NOMO-1 treated with DMSO at 0.1 percent for 48 hours (cell line): ENCODE data around the gene TBC1D14.
A peak's percentile ranks its signal among the peaks of the same experiment; 100 is the strongest.

Experiments
- DNase-seq: peaks from one replicate; lab custom pipeline; 2025; ENCODE audit not compliant: unreplicated experiment; lab: John Stamatoyannopoulos, UW

The TBC1D14 gene

DNA sequence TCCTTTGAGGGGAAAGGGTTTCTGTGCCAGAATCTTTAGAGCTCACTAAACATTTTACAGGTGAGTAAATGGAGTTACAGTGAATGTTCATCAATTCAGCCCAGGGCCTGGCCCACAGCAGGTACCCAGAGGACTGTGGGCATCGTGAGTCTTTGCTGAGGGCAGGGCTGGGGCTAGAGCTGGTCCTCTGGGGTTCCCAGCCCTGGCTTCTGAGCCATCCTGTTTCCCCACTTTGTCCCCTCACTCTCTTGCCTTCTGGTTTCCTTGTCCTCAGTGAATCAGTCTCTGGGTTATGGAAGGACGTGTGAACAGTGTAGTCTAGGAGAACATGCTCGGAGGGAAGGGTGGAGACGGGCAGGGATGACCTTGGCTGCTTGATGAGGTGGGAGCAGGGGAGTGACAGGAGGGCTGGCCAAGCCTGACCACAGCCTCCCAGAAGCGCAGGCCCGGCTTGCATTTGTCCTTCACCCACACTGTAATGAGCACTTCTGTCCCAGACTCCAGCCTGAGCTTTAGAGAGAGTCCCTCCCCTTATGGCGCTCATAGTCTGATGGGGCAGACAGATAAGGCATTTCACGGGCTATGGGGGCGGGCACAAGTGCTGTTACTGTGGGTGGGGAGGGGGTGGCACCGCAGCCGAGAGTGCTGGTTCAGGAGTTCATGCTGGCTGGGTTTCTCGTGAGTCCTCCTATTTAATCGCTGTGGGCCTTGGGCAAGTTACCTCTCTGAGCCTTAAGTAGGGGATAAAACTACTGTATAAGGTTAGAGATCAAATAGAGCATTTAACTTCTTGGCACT, 17.3 kb downstream of the TBC1D14 start:
- no peak for DNase-seq

DNA sequence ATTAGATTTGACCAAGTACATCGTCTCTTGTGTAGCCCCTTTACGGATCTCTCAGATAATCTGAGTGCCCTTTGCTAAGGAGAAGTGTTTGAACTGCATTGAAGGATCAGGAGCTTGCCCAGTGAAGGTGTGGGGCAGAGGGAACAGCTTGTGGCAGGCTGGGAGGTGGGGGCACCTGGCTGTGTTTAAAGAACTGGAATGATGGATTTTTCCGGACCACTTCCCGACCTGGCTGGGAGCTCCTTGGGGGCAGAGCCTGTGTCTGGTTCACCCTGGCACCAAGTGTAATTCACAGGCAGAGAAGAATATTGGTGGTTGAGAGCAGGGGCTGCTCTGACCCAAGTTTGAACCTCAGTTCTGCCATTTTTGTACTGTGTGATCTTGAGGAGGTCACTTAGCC, 18.5 kb downstream of the TBC1D14 start:
- no peak for DNase-seq

DNA sequence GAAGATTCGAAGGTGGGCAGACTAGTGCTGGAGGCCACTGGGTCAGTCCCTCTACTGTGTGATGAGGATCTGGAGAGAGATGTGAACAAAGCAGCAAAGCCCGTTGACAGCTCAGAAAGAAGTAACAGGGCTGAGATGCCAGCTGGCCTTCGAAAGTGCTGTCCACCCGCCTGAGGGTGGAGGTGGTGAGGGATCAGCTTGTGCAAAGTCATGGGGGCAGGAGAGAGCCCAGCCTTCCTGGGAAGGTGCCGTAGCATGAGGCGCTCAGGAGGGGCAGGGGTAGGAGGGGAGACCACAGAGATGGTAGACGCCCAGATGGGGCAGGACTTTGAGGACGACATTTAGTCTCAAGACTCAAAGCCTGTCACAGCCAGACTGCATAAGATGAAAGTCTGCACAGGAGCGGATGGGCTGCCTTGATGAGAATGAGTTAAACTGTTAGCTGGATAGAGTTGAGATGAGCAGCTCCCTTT, 19.7 kb downstream of the TBC1D14 start:
- DNase-seq = no peak

DNA sequence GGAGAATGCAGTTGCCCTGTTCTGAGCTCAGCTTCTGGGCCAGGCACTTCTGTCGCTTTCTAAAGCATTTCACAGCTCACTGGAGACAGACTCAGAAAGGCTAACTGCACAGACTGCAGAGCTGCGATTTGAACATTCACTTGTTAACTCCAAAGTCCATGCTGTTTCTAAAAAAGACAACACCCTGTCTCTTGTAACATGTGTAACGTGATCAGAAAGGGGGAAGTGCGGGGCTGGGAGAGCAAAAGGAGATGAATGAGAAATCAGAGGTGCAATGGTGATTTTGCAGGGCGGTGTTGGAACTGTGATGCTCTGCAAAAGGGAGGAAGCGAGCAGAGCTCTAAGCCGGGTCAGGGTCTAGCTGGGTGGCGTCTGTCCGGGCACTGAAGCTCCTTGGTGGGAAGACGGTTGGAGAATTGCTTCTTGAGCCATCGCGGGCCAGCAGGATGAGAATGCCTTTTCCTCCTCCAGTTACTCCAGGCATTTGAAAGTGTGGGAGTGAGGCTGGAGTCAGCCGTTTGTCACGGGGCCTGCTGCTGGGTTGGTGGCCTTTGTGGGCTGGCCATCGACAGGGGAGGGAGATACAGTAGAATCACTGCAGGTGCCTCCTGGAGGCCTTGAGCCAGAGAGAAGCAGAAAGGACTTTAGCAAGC, 20.3 kb downstream of the TBC1D14 start:
- peak; percentile 76 for DNase-seq

DNA sequence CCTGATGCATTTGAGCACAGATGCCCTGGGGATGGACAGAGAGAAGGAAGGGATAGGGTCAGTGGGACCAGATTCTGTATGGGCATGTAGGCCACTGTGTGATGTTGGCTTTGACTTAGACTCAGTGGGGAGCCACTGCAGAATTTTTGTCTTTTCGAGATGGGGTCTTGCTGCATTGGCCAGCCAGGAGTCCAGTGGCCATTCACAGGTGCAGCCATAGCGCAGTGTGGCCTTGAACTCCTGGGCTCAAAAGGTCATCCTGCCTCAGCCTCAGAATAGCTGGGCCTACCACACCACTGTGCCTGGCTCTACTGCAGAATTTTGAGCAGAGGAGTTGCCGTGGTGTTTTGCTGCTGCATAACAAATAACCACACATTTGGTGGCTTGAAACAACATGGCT, 22.8 kb downstream of the TBC1D14 start:
- no peak for DNase-seq

DNA sequence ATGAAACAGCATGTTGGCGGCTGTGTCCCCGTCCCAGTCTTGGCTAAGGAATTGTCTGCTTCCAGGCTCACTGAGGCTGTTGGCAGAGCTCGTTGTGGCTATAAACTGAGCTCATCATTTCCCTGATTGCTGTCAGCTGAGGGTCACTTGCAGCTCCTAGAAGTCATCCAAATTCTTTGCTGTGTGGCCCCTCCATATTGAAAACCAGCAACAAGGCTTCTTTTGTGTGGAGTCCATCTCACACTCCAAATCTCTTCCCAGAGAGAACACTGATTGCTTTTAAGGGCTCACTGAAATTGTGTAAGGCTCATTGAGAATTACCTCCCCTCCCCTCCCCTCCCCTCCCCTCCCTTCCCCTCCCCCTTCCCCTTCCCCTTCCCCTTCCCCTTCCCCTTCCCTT, 23.3 kb downstream of the TBC1D14 start:
- DNase-seq = no peak

DNA sequence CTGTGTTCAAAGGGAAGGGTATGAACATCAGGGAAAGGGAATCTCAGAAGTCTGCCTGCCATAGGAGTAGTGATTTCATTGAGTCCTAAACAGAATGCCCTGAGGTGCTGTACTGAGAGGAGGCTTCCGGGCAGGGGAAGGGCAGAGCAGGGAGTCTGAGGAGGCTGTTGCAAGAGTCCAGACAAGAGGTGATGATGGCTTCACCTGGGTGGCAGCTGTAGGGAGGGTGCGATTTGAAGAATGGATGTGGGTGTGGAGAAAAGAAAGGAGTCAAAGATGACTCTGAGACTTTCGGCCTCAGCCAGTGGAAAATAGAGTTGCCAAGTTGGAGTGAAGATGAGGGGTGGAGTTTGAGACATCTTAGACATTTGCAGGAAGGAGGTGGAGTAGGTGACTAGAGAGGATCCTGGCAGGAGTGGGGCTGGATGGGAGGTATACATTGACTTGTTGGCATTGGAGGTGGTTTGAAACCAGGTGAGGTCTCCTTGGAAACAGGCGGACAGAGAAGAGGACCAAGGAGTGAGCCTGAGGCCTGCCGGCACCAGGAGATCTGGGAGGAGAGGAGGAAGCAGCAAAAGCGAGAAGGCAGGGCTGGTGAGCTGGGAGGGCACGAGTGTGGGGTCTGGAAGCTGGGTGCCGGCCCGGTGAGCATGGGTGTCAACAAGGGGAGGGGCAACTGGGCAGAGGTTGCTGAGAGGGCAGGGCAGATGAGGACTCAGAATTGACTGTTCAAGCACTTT, 24.2 kb downstream of the TBC1D14 start:
- DNase-seq = no peak

DNA sequence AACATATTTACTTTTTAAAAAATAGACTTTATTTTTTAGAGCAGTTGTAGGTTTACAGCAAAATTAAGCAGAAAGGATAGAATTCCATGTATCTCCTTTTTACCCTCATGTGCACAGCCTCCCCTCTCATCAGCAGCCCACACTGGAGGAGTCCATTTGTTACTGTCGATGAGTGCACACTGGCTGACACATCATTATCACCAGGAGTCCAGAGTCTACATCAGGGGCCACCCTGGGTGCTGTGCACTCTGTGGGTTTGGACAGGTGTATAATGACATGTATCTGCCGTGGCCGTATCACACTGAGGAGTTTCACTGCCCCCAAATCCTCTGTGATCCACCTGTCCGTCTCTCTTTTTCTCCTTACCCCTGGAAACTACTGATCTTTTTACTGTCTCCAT, 26.3 kb downstream of the TBC1D14 start:
- DNase-seq = no peak

DNA sequence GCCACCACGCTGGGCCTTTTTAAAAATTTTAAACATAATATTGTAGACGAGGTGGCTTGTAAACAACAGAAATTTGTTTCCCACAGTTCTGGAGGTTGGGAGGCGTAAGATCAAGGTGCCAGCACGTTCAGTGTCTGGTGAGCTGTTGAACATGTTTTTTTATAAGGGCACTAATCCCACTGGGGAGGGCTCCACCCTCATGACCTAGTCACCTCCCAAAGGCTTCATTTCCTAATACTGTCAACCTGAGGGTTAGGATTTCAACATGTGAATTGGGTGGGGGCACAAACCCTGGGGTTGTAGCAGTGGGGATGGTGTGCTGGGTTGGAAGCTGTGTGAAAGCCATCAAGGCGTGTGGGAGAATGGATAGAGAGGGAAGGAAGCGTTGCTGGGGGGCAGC, 27.6 kb downstream of the TBC1D14 start:
- no peak for DNase-seq

DNA sequence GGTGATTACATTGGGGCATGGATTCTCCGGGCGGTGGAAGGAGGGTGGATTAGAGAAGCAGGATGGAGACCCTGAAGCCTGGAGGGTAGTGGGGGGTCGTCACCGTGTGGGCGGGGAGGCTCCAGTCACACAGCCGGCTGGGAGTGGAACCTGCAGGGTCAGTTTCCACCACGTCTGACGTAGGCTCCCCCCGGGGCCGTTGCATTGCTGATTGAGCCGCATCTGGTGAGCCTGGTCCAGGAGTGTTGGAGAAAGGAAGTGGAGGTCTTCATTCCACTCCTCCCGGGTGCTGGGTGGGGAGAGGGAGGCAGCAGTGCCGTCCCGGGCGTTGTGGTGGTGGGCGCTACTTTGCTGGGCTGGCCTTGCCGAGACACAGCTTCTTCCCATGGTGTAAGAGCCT, 28.1 kb downstream of the TBC1D14 start:
- DNase-seq = no peak

DNA sequence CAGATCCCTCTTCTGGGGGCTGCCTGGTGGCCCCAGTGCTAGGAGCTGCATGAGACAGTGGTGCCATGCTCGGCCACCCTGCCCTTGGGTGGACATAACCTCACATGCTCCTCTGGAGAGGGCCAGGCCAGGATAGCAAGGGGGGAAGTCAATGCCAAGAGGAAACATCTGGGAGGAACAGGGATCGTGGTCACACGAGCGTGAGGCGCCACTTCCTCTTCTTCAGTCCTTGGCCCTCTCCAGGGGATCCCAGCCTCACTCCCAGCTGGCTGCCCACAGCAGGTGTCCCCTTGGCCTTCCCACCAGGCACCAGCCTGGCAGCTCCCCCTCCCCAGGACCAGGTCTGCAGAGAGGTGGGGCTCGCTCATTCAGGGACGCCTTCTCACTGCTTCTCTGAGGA, 28.6 kb downstream of the TBC1D14 start:
- DNase-seq = peak; percentile 52

DNA sequence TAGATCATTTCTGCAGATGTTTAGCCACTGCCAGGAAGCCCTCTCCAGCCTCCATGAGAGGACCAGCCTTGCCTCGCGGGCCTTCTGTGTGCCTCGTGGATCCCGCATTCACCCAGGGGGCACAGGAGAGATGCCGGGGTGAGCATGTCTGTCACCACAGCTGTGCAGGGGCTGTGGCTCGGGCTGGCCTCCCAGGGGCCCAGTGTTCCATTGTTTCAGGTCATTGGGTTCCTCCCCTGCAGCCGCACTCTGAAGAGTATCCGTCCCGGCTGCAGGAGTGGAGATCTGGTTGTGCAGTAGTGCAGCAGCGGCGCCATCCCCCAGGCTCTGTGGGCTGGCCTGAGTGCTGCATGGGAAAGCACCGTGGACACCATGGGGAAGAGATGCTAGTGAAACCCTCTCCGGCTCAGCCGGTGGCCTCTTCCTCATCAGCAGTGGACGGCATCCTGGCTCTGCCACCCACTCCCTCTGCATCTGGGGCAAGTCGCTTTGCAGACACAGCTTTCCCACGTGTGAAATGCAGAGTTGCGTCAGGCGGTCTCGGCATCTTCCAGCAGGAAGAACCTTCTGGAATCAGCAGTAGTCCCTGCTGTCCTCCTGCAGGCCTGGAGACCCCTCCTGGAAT, 29.1 kb downstream of the TBC1D14 start:
- DNase-seq = no peak

DNA sequence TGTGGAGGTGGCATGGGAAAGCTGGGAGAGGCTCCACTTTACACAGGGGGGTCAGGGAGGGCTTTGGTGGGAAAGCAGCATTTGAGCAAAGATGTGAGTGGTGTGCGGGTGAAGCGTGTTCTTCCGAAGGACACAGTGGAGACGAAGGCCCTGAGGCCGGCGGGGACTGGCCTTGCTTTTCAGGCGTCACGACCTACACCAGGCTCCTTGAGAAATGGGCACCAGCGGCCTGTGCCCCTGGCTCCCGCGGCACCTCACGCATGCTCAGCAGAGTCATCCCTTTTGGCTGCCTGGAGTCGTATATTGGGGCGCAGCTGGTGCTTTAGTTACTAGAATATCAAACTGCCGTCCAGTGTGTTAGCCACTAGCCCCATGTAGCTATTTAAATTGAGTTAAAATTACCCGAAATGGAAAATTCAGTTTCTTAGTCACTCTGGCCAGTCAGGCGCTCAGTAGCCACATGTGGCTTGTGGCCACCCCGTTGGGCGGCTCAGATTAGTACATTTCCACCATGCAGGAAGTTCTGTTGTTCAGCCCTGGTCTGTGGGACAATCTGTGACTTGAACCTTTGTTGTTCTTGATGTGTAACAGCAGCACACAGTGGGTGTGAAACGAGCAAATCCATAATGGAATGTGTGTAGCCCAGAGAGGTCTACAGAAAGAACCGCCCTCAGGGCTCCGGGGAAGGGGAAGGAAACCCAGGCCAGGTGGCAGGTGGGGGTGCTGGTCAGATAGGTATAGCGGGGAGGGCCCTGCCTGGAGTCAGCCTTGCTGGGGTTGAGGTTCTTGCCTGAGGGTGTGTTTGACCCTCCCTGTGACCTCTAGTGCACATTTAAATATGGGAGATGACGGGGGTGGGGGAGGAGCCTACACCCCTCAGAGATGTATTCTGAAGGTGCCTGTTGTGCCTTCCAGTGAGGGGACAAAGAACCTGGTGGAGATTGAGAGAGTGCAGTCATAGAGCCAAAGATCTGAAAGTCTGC, 30.4 kb downstream of the TBC1D14 start:
- DNase-seq = peak; percentile 76

DNA sequence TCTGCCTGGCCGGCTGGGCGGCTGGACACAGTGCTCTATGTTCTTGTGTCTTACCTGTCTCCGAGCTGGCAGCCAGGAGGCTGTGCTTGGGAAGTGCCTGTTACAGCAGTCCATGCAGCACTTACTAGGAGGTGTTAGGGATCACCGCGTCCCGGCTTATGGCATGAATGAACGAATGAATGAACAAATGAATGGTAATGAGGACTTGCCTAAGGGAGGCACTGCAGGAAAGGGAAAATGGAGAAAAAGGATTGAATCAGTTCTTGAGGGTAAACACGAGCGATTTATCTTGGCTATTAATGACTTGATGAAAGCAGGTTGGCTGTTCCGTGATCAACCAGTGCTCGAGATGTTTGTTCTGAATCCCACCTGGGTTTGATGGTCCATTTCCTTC, 31.1 kb downstream of the TBC1D14 start:
- DNase-seq = no peak

DNA sequence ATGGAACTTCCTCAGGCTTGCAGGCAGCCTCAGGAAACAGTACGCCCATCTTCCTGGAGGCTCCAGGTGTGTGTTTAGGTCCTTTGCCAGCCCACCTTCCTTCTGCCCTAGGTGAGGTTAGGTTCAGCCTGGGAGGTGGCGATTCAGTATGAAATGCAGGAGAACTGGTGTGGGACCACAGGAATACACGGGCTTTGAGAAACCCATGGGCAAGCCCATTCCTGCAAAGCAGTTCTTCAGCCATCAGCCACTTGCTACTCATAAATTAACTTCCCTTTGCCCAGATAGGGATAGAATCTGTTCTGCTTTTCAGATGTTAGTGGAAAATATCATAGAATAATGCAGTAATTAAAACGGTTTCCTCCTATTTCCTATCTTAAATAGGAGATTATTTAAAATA, 32.2 kb downstream of the TBC1D14 start:
- peak; percentile 96 for DNase-seq

DNA sequence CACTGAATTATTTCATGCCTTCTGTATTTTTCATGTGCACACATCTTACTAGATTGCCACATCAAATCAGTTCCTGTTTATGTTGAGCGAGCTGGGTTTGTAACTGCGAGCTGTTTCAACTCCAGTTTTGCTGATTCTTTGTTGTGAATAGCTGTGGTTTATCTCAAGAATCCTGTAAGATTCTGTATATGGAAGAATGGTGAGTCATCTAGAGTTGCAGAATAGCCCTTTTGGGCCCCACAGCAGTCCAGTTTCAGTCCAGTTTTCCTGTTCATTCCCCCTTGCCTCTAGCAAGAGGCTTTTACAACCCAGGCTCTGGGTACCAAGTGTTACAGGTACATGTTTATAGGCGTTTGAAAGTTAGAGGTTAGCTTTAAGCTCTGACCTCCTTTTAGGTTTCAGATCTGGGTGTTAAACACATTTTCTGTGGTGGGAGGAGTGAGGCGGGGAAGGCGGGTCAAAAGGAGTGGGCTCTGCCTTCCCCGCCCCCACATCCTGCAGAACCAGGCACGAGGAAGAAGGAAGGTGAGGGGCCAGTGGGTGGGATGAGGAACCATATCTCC, 32.7 kb downstream of the TBC1D14 start:
- peak; percentile 96 for DNase-seq

DNA sequence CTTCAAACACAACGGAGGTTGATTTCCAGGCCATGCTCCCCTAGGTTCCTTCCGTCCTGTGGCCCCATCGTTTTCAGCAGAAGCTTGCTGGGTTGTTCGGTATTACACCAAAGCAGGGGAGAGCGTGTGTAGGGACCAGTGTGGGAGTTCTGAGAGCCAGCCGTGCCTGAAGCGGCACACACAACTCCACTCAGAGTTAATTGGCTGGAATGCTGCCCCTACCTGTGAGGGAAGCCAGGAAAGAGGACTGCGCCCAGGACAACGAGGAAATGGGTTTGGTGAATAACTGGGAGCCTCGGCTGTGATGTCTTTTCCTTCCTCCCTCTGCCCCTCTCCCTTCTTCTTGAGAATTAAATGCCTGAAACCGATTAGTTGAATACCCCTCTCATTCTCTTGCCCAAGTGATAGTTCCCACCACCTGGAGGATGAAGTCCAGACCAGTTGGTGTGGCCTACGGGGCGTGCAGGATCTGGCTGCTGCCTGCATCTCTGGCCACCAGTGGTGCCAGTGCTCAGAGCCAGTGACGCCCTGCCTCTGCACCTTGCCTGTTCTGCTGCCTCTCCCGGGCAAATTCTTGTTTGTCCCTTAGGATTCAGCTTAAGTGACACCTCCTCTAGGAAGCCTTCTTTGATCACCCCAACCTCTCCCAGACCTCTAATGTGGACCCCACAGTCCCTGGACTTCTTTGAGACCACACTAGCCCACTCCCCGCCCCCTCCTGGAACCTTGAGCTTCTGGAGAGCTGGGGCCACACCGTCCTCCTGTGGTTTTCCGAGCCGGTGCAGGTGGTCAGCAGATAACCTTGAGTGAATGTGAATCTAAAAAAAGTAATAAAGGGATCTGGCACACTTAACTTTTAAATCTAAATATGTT, 33.6 kb downstream of the TBC1D14 start:
- no peak for DNase-seq

DNA sequence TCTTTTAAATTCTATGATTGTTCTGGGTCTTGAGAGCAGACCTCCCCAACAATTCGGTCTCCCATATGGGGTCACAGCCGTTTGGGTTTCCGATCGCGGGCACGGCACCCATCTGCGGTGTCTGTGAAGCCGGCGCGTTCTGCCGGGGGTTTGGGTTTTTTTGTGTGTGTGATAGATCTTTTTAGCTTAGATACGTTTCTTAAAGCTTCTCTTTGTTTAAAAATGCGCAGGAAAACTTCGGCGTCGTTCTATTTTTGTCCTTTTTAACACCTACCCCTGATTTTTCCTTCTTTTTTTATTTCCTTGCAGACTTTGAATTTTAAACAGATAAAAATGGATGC, 34.2 kb downstream of the TBC1D14 start:
- no peak for DNase-seq
